Parathyroid adenoma (tissue), 2 donors: ENCODE data around the gene SWI5.

Experiments
- H2AFZ ChIP-seq: fragments of 300-600 bp; sonication (generic); one replicate; pipeline ENCODE4 v1.7.0; 2017; ENCODE audit warnings: antibody characterized with exemption, mild to moderate bottlenecking
- H3K27ac ChIP-seq: fragments of 300-600 bp; sonication (generic); one replicate; pipeline ENCODE4 v1.7.0; 2017
- H3K27me3 ChIP-seq: fragments of 300-600 bp; sonication (generic); one replicate; pipeline ENCODE4 v1.7.0; 2017; ENCODE audit warnings: low read length; ENCODE audit not compliant: control insufficient read depth, insufficient read depth
- H3K36me3 ChIP-seq: fragments of 300-600 bp; sonication (generic); one replicate; pipeline ENCODE4 v1.7.0; 2017; ENCODE audit warnings: low read length; ENCODE audit not compliant: control insufficient read depth, insufficient read depth
- H3K4me1 ChIP-seq: fragments of 300-600 bp; sonication (generic); one replicate; pipeline ENCODE4 v1.7.0; 2017; ENCODE audit warnings: control low read depth
- H3K4me2 ChIP-seq: fragments of 300-600 bp; sonication (generic); one replicate; pipeline ENCODE4 v1.7.0; 2017; ENCODE audit warnings: low read length
- H3K4me3 ChIP-seq: fragments of 300-600 bp; sonication (generic); one replicate; pipeline ENCODE4 v1.7.0; 2017; ENCODE audit warnings: low read depth, low read length
- H3K79me2 ChIP-seq: fragments of 300-600 bp; sonication (generic); one replicate; pipeline ENCODE4 v1.7.0; 2017; ENCODE audit warnings: control low read depth
- H3K9ac ChIP-seq: fragments of 300-600 bp; sonication (generic); one replicate; pipeline ENCODE4 v1.7.0; 2017; ENCODE audit warnings: mild to moderate bottlenecking
- H3K9me3 ChIP-seq: fragments of 300-600 bp; sonication (generic); one replicate; pipeline ENCODE4 v1.7.0; 2017; ENCODE audit warnings: low read length; ENCODE audit not compliant: control insufficient read depth
- TF ChIP-seq, protein P1 (sequence below): fragments of 300-600 bp; sonication (generic); IDR thresholded peaks from one replicate; pipeline ENCODE4 v1.7.0; 2017; ENCODE audit warnings: antibody characterized with exemption, mild to moderate bottlenecking
- donor health status: primary hyperparathyroidism.

Gene SWI5

DNA sequence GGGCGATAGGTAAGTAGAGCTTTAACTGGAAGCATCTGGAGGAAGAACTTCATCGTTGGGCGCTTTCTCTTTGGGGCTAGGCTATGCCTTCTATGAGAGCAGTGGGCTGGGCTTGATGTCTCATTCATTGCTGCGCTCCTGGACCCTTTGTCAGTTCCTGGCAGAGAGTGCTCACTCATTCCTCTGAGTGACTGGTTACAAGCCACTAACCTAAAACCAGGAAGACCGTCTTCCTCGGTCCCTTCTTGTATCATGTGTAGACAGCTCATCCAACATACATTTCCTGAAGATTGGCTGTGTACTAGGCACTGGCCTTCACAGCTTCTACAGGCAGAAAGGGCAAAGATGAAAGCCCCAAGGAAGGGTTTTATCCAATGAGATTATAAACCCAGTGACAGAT is 6.4 kb downstream of the SWI5 start:
- peaks cover 2% of the 10 kb centered on the region for H3K79me2 ChIP-seq
- peaks cover 8% of the 10 kb centered on the region for H3K4me1 ChIP-seq
- no peak overlapping the region for H2AFZ ChIP-seq
- H3K9me3 ChIP-seq, result no peaks in the 10 kb centered on the region
- no peaks in the 10 kb centered on the region for H3K36me3 ChIP-seq
- H3K27me3 ChIP-seq, result no peaks in the 10 kb centered on the region
- H3K9ac ChIP-seq, result no peak overlapping the region
- no peak overlapping the region for H3K4me3 ChIP-seq
- no peak overlapping the region for H3K4me2 ChIP-seq
- H3K27ac ChIP-seq, result no peak overlapping the region
- TF ChIP-seq, protein P1, sequence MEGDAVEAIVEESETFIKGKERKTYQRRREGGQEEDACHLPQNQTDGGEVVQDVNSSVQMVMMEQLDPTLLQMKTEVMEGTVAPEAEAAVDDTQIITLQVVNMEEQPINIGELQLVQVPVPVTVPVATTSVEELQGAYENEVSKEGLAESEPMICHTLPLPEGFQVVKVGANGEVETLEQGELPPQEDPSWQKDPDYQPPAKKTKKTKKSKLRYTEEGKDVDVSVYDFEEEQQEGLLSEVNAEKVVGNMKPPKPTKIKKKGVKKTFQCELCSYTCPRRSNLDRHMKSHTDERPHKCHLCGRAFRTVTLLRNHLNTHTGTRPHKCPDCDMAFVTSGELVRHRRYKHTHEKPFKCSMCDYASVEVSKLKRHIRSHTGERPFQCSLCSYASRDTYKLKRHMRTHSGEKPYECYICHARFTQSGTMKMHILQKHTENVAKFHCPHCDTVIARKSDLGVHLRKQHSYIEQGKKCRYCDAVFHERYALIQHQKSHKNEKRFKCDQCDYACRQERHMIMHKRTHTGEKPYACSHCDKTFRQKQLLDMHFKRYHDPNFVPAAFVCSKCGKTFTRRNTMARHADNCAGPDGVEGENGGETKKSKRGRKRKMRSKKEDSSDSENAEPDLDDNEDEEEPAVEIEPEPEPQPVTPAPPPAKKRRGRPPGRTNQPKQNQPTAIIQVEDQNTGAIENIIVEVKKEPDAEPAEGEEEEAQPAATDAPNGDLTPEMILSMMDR, result no peak

DNA sequence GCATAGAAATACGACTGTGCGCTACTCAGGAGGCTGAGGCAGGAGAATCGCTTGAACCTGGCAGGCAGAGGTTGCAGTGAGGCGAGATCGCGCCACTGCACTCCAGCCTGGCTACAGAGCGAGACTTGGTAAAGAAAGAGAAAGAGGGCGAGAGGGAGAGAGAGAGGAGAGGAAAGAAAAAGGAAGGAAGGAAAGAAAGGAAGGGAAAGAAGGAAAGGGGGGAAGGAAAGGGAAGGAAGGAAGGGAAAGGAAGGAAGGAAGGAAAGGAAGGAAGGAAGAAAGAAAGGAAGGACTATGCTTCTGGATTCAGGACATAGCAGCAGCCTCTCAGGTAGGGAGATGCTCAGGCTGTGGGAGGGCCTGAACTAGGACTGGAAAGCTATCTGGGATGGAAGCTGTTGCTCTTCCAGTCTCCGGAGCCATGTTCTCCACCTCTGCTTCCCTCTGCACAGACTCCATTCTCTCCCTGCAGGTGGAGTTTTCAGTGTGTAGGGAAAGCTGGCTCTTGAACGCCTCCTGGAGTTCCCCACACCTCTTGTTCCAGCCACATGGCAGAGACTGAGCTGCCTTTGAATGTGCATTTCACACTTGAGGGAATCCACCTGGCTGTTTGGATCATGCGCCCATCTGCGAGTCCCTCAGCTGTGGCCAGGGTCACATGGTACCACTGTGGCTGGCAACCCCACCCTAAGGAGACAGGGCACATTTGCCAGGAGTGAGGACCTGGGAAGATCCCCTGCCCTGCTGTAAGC is 9.1 kb downstream of the SWI5 start:
- peaks cover 4% of the 10 kb centered on the region for H3K4me1 ChIP-seq
- no peak overlapping the region for H3K4me2 ChIP-seq
- H3K27ac ChIP-seq, result no peak overlapping the region
- H3K4me3 ChIP-seq, result no peak overlapping the region
- H3K36me3 ChIP-seq, result no peaks in the 10 kb centered on the region
- H3K9me3 ChIP-seq, result no peaks in the 10 kb centered on the region
- no peak overlapping the region for H2AFZ ChIP-seq
- no peaks in the 10 kb centered on the region for H3K79me2 ChIP-seq
- H3K9ac ChIP-seq, result no peak overlapping the region
- H3K27me3 ChIP-seq, result no peaks in the 10 kb centered on the region
- TF ChIP-seq, protein P1, result no peak

DNA sequence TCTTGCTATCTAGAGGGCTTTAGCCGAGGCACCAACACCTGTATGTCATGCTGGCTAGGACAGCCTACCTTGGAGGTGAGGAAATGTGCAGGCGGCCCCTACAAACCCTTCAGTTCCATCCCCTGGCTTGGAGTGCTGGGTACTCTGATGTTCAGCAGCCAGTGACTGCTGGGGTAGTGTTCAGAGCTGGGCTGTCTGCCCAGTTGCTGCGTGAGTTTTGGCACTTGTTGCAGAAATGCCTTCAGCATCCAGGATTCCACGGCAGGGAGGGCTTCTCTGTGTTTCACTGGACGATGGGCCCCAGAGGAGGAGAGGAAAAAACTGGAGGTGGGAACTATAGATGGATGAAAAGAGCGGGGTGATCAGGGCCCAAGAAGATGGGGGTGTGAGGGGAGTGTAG is 10.4 kb downstream of the SWI5 start:
- no peaks in the 10 kb centered on the region for H3K36me3 ChIP-seq
- H3K9me3 ChIP-seq, result no peaks in the 10 kb centered on the region
- H3K27ac ChIP-seq, result no peak overlapping the region
- TF ChIP-seq, protein P1, result no peak
- H3K4me3 ChIP-seq, result no peak overlapping the region
- H2AFZ ChIP-seq, result no peak overlapping the region
- no peak overlapping the region for H3K4me2 ChIP-seq
- H3K4me1 ChIP-seq, result peaks cover under 1% of the 10 kb centered on the region
- H3K79me2 ChIP-seq, result no peaks in the 10 kb centered on the region
- H3K9ac ChIP-seq, result no peak overlapping the region
- H3K27me3 ChIP-seq, result no peaks in the 10 kb centered on the region

DNA sequence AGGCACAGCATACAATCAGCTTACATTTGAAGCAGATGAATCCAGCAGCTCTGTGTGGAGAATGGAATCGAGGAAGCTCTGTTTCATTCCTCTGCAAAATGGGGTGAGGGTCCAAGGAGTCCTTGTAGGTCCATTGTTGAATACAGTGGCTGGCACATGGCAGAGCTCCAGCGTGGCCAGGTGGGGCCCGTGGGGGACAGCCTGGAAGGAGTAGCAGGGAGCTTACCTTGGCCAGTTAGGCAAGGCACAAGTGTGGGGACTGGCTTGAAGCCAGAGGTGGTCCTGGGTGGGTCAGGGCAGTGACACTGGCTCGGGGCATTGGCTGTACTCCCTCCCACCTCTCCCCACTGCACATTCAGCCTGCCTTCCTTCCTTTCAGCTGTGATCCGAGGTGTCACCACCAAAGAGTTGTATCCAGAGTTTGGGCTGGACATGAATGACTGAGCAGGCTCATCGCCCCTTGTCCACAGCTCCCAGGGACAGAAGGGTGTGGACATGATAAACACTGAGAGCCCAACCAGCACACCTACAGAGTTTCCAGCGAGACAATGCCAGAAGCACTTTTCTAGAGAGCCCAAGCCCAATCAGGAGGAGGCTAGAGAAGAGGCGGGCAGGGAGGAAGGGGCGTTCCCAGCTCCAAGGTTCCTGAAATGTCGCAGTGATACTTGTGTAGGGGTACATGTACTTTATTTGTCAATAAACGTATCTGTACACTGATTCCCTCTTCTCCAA is 12.4 kb downstream of the SWI5 start:
- TF ChIP-seq, protein P1, result no peak
- Histone ChIP-seq H3K4me3 (no peak overlapping the region), H3K4me1 (no peaks in the 10 kb centered on the region), H3K9me3 (no peaks in the 10 kb centered on the region), H3K27me3 (no peaks in the 10 kb centered on the region), H3K27ac (no peak overlapping the region), H3K4me2 (no peak overlapping the region), H3K79me2 (no peaks in the 10 kb centered on the region), H2AFZ (no peak overlapping the region), H3K9ac (no peak overlapping the region), H3K36me3 (no peaks in the 10 kb centered on the region)
